HUDEP-2 (cell line): ENCODE measurements around the gene DSG3.

Experiments used
- DNase-seq, 76 experiments: peaks; one replicate each; lab custom pipeline; 2025; ENCODE audit not compliant: unreplicated experiment in 76 of 76; lab: John Stamatoyannopoulos, UW

The DSG3 gene

DNA sequence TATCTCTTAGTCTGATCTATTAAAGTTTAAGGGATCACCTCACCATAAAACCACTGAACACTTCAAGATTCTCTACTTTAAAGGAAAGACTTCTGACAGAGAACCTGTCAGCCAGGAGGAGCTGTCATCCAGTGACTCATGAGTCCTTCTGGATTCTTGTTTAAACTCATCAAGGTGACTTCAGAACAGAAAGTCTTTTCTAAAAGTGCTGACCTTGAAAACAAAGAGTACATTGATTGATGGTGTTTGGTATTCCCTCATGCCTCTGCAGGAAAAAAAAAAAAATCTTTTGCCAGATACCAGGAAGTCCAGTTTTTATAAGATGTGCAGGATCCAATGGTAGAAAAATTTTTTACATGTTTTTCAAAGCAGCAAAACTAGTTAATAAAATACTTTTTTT is 62.8 kb downstream of the DSG3 start:
- DNase-seq: no peak

DNA sequence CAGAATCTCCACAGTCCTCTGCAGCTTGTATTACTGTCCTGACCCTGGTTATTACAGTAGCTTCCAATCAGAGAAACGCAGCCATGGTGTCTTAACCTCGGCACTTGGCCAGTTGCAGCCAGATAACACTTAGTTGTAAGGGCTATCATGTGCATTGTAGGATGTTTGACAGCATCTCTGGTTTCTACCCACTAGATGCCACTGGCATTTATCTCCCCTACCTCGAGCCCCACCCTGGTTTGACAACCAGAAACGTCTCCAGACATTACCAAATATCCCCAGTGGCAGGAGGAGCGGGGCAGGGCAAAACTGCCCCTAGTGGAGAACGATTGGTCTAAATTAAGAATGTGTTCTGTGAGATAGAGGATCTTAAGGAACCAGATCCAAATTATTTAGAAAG is 63.6 kb downstream of the DSG3 start:
- peak in 43 of 76 experiments; percentile 2 to 75 (median 26) for DNase-seq

- DNase-seq: no peak
These were observed 64.7 kb downstream of the DSG3 start for GRCh38 chr18:31512203-31512764.

DNA sequence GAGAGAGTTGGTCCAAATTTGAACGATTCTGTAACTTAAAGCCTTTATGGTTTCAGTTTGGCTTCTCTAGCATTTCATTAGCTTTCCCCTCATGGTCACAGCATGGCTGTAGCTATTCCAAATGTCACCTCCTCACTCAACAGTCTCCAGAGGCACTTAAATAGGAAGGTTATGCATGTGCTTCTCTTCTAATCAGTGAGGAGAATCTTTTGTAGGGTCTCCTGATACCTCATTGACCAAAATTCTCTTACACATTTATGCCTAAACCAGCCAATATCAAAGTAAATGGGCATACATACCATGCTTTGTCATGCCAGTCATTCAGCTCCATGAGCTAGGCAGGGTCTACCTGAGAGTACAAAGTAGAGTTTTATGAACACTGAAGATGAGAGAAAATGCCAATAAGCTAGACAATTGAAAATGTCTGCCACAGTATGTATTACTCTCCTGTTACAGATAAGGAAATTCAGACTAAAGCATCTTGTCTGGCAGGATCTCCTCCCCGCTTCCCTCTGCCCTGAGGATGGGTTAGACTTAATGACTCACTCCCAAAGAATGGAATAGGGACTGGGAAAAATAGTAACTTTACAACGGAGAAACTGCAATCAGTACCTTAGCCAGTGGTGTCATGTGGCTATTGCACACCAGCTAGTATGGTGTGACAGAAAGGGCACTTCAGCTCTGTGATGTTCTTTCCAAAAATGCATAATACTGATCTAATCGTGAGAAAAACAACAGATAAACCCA is 65.8 kb downstream of the DSG3 start:
- no peak for DNase-seq

DNA sequence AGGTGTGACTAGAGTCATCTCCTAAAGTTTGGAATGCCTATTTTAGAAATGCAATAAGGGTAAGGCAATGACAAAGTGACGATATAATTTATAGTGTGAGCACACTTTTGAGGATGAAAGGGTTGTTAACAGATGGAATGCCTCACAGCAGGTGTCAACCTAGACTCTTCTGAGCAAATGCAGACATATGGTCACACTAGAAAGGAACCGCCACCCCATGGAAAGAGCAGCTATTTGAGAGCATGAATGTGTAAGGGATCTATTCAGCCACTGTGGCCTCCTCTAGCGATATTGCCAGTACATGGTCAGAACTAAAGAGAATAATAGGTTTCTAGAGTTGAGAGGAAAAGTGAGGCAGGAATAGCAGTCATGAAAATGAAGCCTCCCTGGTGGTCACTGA is 68.9 kb downstream of the DSG3 start:
- no peak for DNase-seq

- DNase-seq: no peak
These were observed 78.8 kb downstream of the DSG3 start for GRCh38 chr18:31526374-31526773.
